ENCODE measurements around the gene NUP35.

- TF ChIP-seq CTCF (IDR thresholded peaks at IDR 0.05; ENCODE audit: insufficient read depth, low read depth, low read length) (no peak), EZH2 (IDR thresholded peaks at IDR 0.05; ENCODE audit: insufficient read depth, low read length) (no peak)
Observed at GRCh38 chr2:183117226-183117625, 7.0 kb upstream of the NUP35 start.
